H54 (cell line): ENCODE data around the gene AP3B1.
A peak's percentile ranks its signal among the peaks of the same experiment; 100 is the strongest.

Source experiments
- DNase-seq: peaks from one replicate; pipeline ENCODE4 v3.0.0; 2011; ENCODE audit warnings: low spot score, mixed read lengths; ENCODE audit not compliant: insufficient read length
- FAIRE-seq: peaks from 3 replicates; lab custom pipeline; 2011; peaks lifted over from hg19 to GRCh38; lab: Jason Lieb, UNC
- POLR2A ChIP-seq: IDR thresholded peaks from 2 replicates; pipeline ENCODE4 v1.6.1; 2011; ENCODE audit warnings: low read depth, mild to moderate bottlenecking, low read length

Gene AP3B1

GRCh38 chr5:78294248-78295034, at the start of gene AP3B1:
Gene AP3B1, minus strand, starts transcription at chr5:78294698. Its CDS starts 119 bp downstream, at chr5:78294579.
- TF ChIP-seq POLR2A = peak; percentile 91
- FAIRE-seq (peak; percentile 90), DNase-seq (peak; percentile 94)

- FAIRE-seq (no peak), DNase-seq (no peak)
- no peak for TF ChIP-seq POLR2A
These were observed 46.9 kb upstream of the AP3B1 start for GRCh38 chr5:78341440-78341839.

- no peak for FAIRE-seq
- no peak for TF ChIP-seq POLR2A
- no peak for DNase-seq
These were observed 45.3 kb upstream of the AP3B1 start for GRCh38 chr5:78339617-78340436.

GRCh38 chr5:78336698-78337097, 42.2 kb upstream of the AP3B1 start:
- no peak for DNase-seq
- no peak for FAIRE-seq
- TF ChIP-seq POLR2A = no peak

- DNase-seq (no peak), FAIRE-seq (no peak)
- no peak for TF ChIP-seq POLR2A
These were observed 41.5 kb upstream of the AP3B1 start for GRCh38 chr5:78335976-78336375.

GRCh38 chr5:78334811-78335210, 40.3 kb upstream of the AP3B1 start:
- TF ChIP-seq POLR2A = no peak
- no peak for DNase-seq
- no peak for FAIRE-seq

GRCh38 chr5:78331523-78332080, 37.1 kb upstream of the AP3B1 start:
- TF ChIP-seq POLR2A = no peak
- DNase-seq (no peak), FAIRE-seq (no peak)

- peak; percentile 68 for FAIRE-seq
- DNase-seq = no peak
- TF ChIP-seq POLR2A = no peak
These were observed 34.2 kb upstream of the AP3B1 start for GRCh38 chr5:78328585-78329173.

GRCh38 chr5:78327761-78328510, 33.4 kb upstream of the AP3B1 start:
- DNase-seq (no peak), FAIRE-seq (peak; percentile 62)
- no peak for TF ChIP-seq POLR2A

GRCh38 chr5:78326930-78327329, 32.4 kb upstream of the AP3B1 start:
- TF ChIP-seq POLR2A = no peak
- no peak for DNase-seq
- no peak for FAIRE-seq

- DNase-seq (no peak), FAIRE-seq (no peak)
- TF ChIP-seq POLR2A = no peak
These were observed 28.7 kb upstream of the AP3B1 start for GRCh38 chr5:78323241-78323640.

- FAIRE-seq = peak; percentile 48
- DNase-seq = no peak
- TF ChIP-seq POLR2A = no peak
These were observed 25.9 kb upstream of the AP3B1 start for GRCh38 chr5:78320401-78320800.

- no peak for DNase-seq
- no peak for TF ChIP-seq POLR2A
- FAIRE-seq = no peak
These were observed 23.8 kb upstream of the AP3B1 start for GRCh38 chr5:78318337-78318736.
